Adipose tissue (tissue), 3 donors: Measurements from ENCODE around the gene TCF4. TPM values are rescaled to one million over a fixed set of nuclear protein-coding genes. Genes with fewer than 3 reads are reported as not detected.

ENCODE experiments used
- H3K27ac ChIP-seq: one replicate; pipeline ENCODE4 v1.5.1; 2013; ENCODE audit warnings: low read depth, low read length
- WGBS, 3 donors: extraction: QIAGEN DNeasy Blood & Tissue Kit; methylation state at CpG; one replicate each; pipeline ENCODE4 v1.1.7; 2013; 5-methylcytosine and 5-hydroxymethylcytosine counted together
- polyA plus RNA-seq, 3 donors: library from polyadenylated mRNA; stranded (reverse); fragments of 200-250 nt; gene quantifications; one replicate each; pipeline ENCODE4 v1.2.3, GENCODE V29; 2013
- donor health status: healthy with polysubstance abuse.
- donor health status: Bipolar disorder and iron deficiency.
- donor health status: healthy.

The TCF4 gene
- polyA plus RNA-seq, 3 donors = 6.7 to 36.9 (median 32.6) TPM

GRCh38 chr18:55310863-55311262, 277.1 kb downstream of the TCF4 start:
- WGBS, 3 donors = 68 to 85% (median 77%) methylated on average over 2 of the region's 2 CpGs
- H3K27ac ChIP-seq = no peak overlapping the region

- no peak overlapping the region for H3K27ac ChIP-seq
- 79 to 88% (median 81%) methylated on average over 4 of the region's 4 CpGs for WGBS, 3 donors
Measured at GRCh38 chr18:55310044-55310676, 277.8 kb downstream of the TCF4 start.

- WGBS, 3 donors = 93 to 94% (median 94%) methylated on average over 4 of the region's 4 CpGs
Measured at GRCh38 chr18:55309249-55309648, 278.7 kb downstream of the TCF4 start.

GRCh38 chr18:55307505-55307904, 280.5 kb downstream of the TCF4 start:
- WGBS, 3 donors = 78 to 85% (median 78%) methylated on average over 3 of the region's 3 CpGs
- H3K27ac ChIP-seq = no peak overlapping the region

More at GRCh38 chr18:55309249-55309648, 278.7 kb downstream of the TCF4 start:
- no peak overlapping the region for H3K27ac ChIP-seq

- H3K27ac ChIP-seq = no peak overlapping the region
- 64 to 69% (median 68%) methylated on average over 2 of the region's 2 CpGs for WGBS, 3 donors
Measured at GRCh38 chr18:55306359-55307024, 281.5 kb downstream of the TCF4 start.

GRCh38 chr18:55302167-55302833, 285.7 kb downstream of the TCF4 start:
- 62 to 81% (median 67%) methylated on average over 11 of the region's 11 CpGs for WGBS, 3 donors
- H3K27ac ChIP-seq = no peak overlapping the region

- 59 to 69% (median 64%) methylated on average over 8 of the region's 8 CpGs for WGBS, 3 donors
- no peak overlapping the region for H3K27ac ChIP-seq
Measured at GRCh38 chr18:55301824-55302166, 286.2 kb downstream of the TCF4 start.

- 69 to 76% (median 73%) methylated on average over 14 of the region's 14 CpGs for WGBS, 3 donors
- H3K27ac ChIP-seq = no peak overlapping the region
Measured at GRCh38 chr18:55300936-55301531, 287.0 kb downstream of the TCF4 start.

- WGBS, 3 donors = 71 to 76% (median 73%) methylated on average over 11 of the region's 11 CpGs
- no peak overlapping the region for H3K27ac ChIP-seq
Measured at GRCh38 chr18:55300421-55300935, 287.5 kb downstream of the TCF4 start.

- 74 to 88% (median 87%) methylated on average over 3 of the region's 3 CpGs for WGBS, 3 donors
- no peak overlapping the region for H3K27ac ChIP-seq
Measured at GRCh38 chr18:55296778-55297177, 291.2 kb downstream of the TCF4 start.

- no peak overlapping the region for H3K27ac ChIP-seq
- 88 to 92% (median 90%) methylated on average over 2 of the region's 2 CpGs for WGBS, 3 donors
Measured at GRCh38 chr18:55296115-55296514, 291.9 kb downstream of the TCF4 start.

- 95 to 98% (median 96%) methylated on average over 2 of the region's 2 CpGs for WGBS, 3 donors
- no peak overlapping the region for H3K27ac ChIP-seq
Measured at GRCh38 chr18:55290898-55291297, 297.1 kb downstream of the TCF4 start.

GRCh38 chr18:55289775-55290174, 298.2 kb downstream of the TCF4 start:
- no peak overlapping the region for H3K27ac ChIP-seq
- 67 to 79% (median 75%) methylated on average over 2 of the region's 2 CpGs for WGBS, 3 donors

GRCh38 chr18:55289048-55289447, 298.9 kb downstream of the TCF4 start:
- 60 to 72% (median 70%) methylated on average over 3 of the region's 3 CpGs for WGBS, 3 donors
- no peak overlapping the region for H3K27ac ChIP-seq

GRCh38 chr18:55287935-55288868, 299.8 kb downstream of the TCF4 start:
- WGBS, 3 donors = 75 to 85% (median 81%) methylated on average over 10 of the region's 10 CpGs
- no peak overlapping the region for H3K27ac ChIP-seq

- WGBS, 3 donors = 57 to 65% (median 59%) methylated on average over 11 of the region's 11 CpGs
- no peak overlapping the region for H3K27ac ChIP-seq
Measured at GRCh38 chr18:55287149-55287806, 300.7 kb downstream of the TCF4 start.

GRCh38 chr18:55286257-55286825, 301.7 kb downstream of the TCF4 start:
- no peak overlapping the region for H3K27ac ChIP-seq
- WGBS, 3 donors = 74 to 91% (median 80%) methylated on average over 6 of the region's 6 CpGs
